DOHH2 (cell line): ENCODE data around the gene PAPOLB.

ENCODE experiments used
- EZH2phosphoT487 ChIP-seq: fragments of 200-600 bp; sonication (generic); IDR thresholded peaks from 2 replicates; pipeline ENCODE4 v1.6.1; 2017; ENCODE audit warnings: borderline replicate concordance, mild to moderate bottlenecking, antibody characterized with exemption, low read length, moderate library complexity, mixed read lengths
- TF ChIP-seq, protein P1 (sequence below): fragments of 200-600 bp; sonication (generic); IDR thresholded peaks from one replicate; pipeline ENCODE4 v1.5.1; 2014; ENCODE audit warnings: antibody characterized with exemption, mild to moderate bottlenecking, low read depth, low read length; ENCODE audit not compliant: poor library complexity, severe bottlenecking

DNA sequence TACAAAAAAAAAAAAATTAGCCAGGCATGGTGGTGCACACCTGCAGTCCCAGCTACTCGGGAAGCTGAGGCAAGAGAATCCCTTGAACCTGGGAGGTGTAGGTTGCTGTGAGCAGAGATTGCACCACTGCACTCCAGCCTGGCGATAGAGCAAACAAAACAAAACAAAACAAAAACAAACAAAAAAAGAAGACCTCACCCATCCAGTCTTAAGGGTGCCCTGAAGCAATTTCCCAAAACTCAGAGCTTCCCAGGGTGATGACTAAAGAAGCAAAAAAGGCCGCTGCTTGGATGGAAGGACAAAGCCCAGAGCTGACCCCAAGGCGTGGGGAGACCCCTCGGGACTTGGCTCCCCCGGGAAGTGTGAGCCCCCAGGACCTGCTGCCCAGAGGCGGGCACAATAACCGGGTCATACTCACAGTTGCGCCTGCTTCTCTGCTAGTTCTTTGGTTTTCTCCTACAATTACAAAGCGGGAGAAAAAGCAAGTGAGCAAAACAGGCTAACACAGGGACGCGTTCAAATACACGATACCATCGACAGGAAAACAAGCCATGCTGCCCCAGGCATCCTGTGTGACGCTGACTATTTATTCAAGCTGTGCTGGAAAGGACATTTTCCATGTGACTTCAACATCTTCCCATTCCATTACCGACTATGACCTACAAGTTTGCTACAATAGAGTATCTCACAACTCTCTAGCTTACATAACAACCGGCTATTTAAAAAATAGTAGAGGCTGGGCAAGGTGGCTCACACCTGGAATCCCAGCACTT, 29.9 kb downstream of the PAPOLB start:
- TF ChIP-seq, protein P1, sequence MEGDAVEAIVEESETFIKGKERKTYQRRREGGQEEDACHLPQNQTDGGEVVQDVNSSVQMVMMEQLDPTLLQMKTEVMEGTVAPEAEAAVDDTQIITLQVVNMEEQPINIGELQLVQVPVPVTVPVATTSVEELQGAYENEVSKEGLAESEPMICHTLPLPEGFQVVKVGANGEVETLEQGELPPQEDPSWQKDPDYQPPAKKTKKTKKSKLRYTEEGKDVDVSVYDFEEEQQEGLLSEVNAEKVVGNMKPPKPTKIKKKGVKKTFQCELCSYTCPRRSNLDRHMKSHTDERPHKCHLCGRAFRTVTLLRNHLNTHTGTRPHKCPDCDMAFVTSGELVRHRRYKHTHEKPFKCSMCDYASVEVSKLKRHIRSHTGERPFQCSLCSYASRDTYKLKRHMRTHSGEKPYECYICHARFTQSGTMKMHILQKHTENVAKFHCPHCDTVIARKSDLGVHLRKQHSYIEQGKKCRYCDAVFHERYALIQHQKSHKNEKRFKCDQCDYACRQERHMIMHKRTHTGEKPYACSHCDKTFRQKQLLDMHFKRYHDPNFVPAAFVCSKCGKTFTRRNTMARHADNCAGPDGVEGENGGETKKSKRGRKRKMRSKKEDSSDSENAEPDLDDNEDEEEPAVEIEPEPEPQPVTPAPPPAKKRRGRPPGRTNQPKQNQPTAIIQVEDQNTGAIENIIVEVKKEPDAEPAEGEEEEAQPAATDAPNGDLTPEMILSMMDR = no peak
- TF ChIP-seq EZH2phosphoT487 = no peak
